Stimulated activated CD4-positive, alpha-beta T cell treated with anti-CD3 and anti-CD28 coated beads, TNF-alpha, amount 100 ng/mL, for 1 hour (primary cell): ENCODE data around the gene RBM28.

ENCODE experiments used
- DNase-seq, 3 donors: peaks; one replicate each; pipeline ENCODE4 v3.0.0-alpha.2; 2020; ENCODE audit warnings: low read depth in 3 of 3, low spot score in 1 of 3

Gene RBM28

DNA sequence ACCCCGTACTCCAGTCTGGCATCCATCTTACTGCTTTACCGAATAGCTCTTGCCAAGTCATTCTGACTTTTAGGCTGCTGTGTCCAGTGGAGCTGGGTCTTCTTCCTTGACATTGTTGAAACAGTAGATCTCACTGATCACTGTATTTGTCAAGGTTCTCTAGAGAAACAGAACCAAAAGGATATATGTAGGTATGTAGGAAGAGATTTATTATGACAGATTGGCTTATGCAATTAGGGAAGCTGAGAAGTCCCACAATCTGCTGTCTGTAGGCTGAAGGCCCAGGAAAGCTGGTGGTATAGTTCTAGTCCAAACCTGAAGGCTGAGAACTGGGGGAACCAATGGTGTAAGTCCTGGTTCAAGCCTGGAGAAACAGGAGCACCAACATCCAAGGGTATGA is 29.9 kb upstream of the RBM28 start:
- DNase-seq = no peak

GRCh38 chr7:128370491-128370890 is 26.8 kb upstream of the RBM28 start:
- no peak for DNase-seq

DNA sequence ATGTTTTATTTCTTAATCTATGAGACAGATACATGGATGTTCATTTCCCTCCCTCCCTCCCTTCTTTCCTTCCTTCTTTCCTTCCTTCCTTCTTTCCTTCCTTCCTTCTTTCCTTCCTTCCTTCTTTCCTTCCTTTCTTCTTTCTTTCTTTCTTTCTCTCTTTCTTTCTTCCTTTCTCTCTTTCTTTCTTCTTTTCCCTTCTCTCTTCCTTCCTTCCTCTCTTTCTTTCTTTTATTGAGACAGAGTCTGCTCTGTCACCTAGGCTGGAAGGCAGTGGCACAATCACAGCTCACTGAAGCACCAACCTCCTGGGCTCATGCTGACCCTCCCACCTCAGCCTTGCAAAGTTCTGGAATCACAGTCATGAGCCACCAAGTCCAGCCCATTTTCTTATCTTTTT is 23.3 kb upstream of the RBM28 start:
- no peak for DNase-seq

GRCh38 chr7:128366300-128366699 is 22.6 kb upstream of the RBM28 start:
- DNase-seq = no peak

- no peak for DNase-seq
Observed at GRCh38 chr7:128365432-128365831, 21.7 kb upstream of the RBM28 start.

- no peak for DNase-seq
Observed at GRCh38 chr7:128364166-128364870, 20.6 kb upstream of the RBM28 start.

DNA sequence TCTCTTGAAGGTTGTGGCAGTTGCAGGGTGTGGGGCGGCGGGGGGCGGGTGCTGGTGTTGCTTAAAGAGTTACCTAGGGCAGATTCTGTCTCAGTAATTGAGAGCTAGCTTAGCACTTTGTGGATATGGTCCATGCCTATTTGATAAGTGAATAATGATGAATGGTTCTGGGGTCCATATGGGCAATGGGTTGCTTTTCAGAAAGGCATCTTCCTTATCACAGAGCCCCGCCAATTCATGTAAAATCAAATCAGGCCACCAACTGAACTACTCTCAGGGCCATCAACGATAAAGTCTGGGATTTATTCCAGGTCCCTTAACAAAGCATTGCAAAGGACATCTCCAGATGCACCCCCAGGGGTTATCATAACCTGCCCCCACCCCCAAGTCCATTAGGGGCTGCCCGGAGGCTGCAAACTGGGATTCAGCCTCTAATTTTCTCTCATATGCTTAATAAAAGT is 19.6 kb upstream of the RBM28 start:
- no peak for DNase-seq

GRCh38 chr7:128362670-128363069 is 19.0 kb upstream of the RBM28 start:
- no peak for DNase-seq

DNA sequence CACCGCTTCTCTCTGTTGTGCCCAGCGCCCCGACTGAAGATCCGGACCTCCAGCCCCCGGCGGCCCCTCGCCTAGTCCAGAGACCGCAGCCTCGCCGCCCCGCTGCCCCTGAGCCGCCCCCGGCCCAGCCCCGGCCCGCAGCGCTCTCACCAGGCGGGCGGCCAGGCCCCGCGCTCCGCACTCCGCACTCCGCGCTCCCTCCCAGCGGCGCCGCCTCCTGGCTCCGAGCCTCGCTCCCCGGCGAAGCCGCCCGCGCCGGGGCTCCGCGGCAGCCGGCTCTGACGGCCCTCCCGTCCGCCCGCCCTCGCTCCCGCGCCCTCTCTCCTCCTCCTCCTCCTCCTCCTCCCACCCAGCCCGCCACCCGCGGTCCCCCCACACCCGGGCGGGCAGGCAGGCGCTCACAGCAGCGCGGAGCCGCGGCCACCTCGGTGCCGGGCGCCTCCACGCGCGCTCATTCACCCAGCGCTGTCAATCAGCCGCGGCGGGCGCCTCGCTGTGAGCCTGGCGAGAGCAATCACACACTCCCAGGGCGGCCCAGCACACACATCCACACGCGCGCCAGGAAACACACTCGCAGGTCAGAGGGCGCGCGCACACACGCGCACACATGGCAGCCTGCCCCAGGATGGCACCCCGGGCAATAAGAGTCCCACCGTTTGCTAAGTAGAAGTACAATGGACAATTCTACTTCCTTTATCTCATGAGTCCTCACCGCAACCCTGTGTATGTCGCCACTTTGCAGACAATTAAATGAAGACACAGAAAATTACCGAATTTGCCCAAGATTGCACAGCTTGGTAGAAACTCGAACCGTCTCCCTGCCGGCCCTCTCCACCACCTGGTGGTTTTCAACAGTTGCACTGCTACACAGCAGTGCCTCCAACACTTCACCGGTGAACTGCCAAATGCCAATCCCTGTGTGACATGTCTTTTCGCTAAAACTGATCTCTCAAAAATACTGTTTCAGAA is 18.0 kb upstream of the RBM28 start, which contains the start of gene PRRT4:
Gene PRRT4, minus strand, starts transcription at position 280 of the 969 bp plus-strand sequence.
- no peak for DNase-seq

DNA sequence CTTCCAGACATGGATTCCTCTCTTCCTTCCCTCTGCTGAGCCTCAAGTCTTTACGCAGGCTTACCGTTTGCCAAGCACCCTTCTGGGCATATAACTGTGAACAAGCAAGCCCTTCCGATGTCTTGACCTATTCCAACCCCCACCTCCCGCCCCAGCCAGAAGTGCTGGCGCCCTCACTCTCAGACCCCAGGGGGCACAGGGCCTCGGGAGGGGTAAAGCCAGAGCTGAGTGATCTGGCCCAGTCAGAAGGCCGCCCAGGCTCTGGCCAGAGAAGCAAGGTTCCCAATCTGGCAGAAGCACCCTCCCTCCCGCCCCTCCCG is 16.6 kb upstream of the RBM28 start:
- no peak for DNase-seq

- DNase-seq = no peak
Observed at GRCh38 chr7:128359939-128360338, 16.2 kb upstream of the RBM28 start.

DNA sequence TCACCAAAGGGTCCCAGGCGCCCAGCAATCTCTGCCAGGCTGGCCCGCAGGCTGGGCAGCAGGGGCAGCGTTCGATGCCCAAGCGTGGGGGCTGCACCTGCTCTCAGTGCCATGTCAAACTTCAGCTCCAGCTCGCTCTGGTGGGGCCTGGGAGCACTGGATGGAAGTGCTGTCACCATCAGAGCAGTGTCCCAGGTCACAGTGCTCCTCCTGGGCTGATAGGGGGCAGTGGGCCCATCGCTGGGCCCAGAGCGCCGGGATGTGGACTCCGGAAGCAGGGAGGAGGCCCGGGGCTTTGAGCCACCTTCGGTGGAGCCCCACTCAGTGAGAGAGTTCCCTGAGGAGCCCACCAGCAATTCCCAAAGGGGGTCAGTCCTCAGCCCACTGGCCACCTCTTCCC is 15.6 kb upstream of the RBM28 start:
- DNase-seq = no peak

DNA sequence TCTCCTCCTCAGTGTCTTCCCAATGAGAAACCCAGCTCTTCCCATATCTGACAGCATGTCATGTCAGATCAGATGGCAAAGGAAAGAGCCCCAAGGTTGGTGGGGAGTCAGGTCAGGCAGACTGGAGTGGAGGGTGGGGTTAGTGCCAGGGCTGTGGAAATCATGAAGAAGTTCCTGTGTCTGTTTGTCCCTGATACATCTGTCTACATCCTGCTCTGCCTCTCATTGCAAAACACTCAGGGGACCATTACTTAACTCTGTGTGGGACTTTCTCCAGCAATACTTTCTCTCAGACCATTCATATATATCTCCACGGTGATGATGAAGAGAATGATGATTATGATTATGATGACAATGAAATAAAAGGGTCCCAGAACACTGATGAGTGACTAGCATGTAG is 14.5 kb upstream of the RBM28 start:
- no peak for DNase-seq

GRCh38 chr7:128357217-128357613 is 13.5 kb upstream of the RBM28 start:
- no peak for DNase-seq

DNA sequence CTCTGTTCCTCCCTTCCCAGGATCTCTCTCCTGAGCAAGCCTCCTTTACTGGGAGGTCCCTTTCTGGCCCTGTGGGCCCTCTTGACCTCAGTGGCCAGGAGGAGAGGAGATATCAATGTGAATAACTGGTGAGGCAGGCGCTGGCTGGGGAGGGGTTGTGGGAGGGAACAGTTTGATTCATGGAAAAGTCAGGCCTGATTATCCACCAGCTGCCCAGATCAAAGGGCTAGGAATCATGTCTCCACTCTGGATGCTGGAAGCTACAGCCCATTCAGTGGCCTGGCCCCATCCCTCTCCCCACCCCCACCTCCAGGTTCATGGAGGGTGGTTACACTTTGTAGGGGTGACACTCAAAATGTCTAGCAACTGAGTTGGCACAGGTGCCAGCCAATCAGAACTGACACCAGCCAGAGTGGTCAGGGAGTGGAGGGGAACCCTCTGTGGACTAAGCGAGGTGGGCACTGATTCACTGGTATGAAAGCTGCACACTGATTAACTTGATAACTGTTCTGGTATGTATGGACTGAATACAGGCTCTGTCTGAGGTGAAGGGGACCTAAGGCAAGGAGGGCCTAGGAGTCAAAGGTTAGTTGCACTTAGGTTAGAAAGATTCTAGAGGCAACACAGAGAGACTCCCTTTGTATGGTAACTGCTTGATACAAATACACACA is 13.0 kb upstream of the RBM28 start:
- no peak for DNase-seq

- DNase-seq = no peak
Observed at GRCh38 chr7:128353610-128354009, 9.9 kb upstream of the RBM28 start.

- DNase-seq = no peak
Observed at GRCh38 chr7:128353189-128353588, 9.5 kb upstream of the RBM28 start.

GRCh38 chr7:128352636-128353035 is 8.9 kb upstream of the RBM28 start:
- no peak for DNase-seq

- peak in 1 of 3 donors; percentile 33 for DNase-seq
Observed at GRCh38 chr7:128352153-128352537, 8.4 kb upstream of the RBM28 start.

GRCh38 chr7:128351296-128352152 is 7.8 kb upstream of the RBM28 start:
- no peak for DNase-seq
